GM12874 (cell line): Measurements from ENCODE around the gene TAS2R38.

Experiments used
- TF ChIP-seq, protein P1 (sequence below): IDR thresholded peaks from 2 replicates; pipeline ENCODE4 v1.5.1; 2011; ENCODE audit warnings: low read depth, mild to moderate bottlenecking, control low read depth, low read length, moderate library complexity; ENCODE audit not compliant: insufficient read depth

Gene TAS2R38

DNA sequence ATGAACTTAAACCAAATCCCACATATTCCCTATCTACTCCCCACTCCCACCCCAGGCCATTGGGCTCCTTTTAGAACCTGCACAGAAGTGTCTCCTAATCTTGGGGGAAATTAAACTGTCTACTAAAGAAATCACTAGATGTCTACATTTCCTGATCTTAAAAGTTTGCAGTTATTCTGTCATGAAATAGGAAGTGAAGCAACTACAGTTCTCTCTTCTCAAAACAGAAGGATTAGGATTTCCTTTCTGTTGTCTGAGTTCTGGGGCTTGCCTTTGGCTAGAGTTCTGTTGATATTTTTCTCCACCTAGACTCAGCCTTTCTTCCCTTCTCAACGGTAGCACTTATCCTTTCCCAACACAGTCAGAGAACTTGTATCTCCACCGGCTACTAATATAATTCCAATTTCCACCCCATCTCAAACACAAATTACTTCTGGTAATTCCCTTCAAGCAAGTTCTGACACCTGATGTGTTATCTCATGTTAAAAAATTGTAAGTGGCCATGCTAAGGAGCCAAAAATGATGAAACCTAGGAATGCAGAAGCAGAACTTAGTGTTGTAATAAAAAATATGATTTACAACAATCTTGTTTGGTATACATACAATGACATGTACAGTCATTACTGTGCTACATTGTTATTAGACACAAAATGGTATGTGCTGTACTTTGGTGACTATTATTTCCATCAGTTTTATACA is 45.3 kb downstream of the TAS2R38 start:
- TF ChIP-seq, protein P1, sequence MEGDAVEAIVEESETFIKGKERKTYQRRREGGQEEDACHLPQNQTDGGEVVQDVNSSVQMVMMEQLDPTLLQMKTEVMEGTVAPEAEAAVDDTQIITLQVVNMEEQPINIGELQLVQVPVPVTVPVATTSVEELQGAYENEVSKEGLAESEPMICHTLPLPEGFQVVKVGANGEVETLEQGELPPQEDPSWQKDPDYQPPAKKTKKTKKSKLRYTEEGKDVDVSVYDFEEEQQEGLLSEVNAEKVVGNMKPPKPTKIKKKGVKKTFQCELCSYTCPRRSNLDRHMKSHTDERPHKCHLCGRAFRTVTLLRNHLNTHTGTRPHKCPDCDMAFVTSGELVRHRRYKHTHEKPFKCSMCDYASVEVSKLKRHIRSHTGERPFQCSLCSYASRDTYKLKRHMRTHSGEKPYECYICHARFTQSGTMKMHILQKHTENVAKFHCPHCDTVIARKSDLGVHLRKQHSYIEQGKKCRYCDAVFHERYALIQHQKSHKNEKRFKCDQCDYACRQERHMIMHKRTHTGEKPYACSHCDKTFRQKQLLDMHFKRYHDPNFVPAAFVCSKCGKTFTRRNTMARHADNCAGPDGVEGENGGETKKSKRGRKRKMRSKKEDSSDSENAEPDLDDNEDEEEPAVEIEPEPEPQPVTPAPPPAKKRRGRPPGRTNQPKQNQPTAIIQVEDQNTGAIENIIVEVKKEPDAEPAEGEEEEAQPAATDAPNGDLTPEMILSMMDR, result no peak
